ENCODE results near the gene MNAT1. TPM values are rescaled to one million over a fixed set of nuclear protein-coding genes. Genes with fewer than 3 reads are reported as not detected.

The MNAT1 gene
- total and polyA plus RNA-seq, 9 of the 15 experiments (the other 6 are each of a cell fraction or from before 2014, with no cell fraction given) = 37.8 to 83.3 (median 60.4) TPM

- no peak for TF ChIP-seq BCL6 (CRISPR knock-in tag; IDR thresholded peaks at IDR 0.05)
Observed at GRCh38 chr14:60956632-60957031, 222.1 kb downstream of the MNAT1 start (continued).

- FAIRE-seq (no peak), ATAC-seq (no peak), DNase-seq (ENCODE audit: extremely low read depth in 1 of 4, low spot score in 3 of 4) (no peak)
- in situ Hi-C loops (cut with MboI) = no loop called here
- H3K9me3 ChIP-seq (replicated peaks; ENCODE audit: control insufficient read depth, insufficient read depth, low read depth, low read length) = no peaks in the 10 kb centered on the region
- no peaks in the 10 kb centered on the region for H3K9me1 ChIP-seq (ENCODE audit: control insufficient read depth, insufficient read depth, low read length)
- ChIA-PET CTCF (ENCODE audit: low intra/inter-chr PET ratio) (no interaction called here), POLR2A (interaction anchor here (1.2 kb wide), 1 partner anchor 15 kb away, joined by 3 read pairs; no protein-coding TSS in a partner anchor)
- H3K4me3 ChIP-seq = no peak overlapping the region
- peaks cover 0 to 4% of the 10 kb centered on the region in 2 experiments; a peak in 1 of 5 replicates for H3K4me1 ChIP-seq (replicated peaks in 1 of 2; ENCODE audit: control insufficient read depth in 2 of 2, insufficient read depth in 2 of 2, low read length in 2 of 2)
- H3K9ac ChIP-seq (ENCODE audit: insufficient read depth in 1 of 2, low read depth in 2 of 2, low read length in 2 of 2) = no peak overlapping the region
- no peak overlapping the region for H3K4me2 ChIP-seq (ENCODE audit: insufficient read depth, low read length)
- H3K27me3 ChIP-seq (ENCODE audit: control insufficient read depth in 2 of 2, insufficient read depth in 2 of 2, low read length in 2 of 2) = no peaks in the 10 kb centered on the region
- no peak overlapping the region for H2AFZ ChIP-seq (ENCODE audit: low read depth, low read length)
- no peaks in the 10 kb centered on the region for H3K36me3 ChIP-seq (ENCODE audit: control insufficient read depth, insufficient read depth, low read length)
- TF ChIP-seq NELFE (IDR thresholded peaks at IDR 0.05; ENCODE audit: insufficient read depth, insufficient read length) (no peak), EHMT2 (IDR thresholded peaks at IDR 0.05) (no peak), FOXJ3 (CRISPR knock-in tag; IDR thresholded peaks at IDR 0.05) (no peak), CBX3 (IDR thresholded peaks at IDR 0.05; ENCODE audit: borderline replicate concordance in 1 of 2, low read length in 2 of 2) (0 out of 3 replicates have a peak, but pooled peaks of 1 of the 2 experiments have one; percentile 68)
- intact Hi-C loops (cut with micrococcal nuclease) = no loop called here
- H3K27ac ChIP-seq (ENCODE audit: extremely low read depth, low read depth, low read length) = no peak overlapping the region
- H3K79me2 ChIP-seq (ENCODE audit: control insufficient read depth, insufficient read depth, low read length) = no peaks in the 10 kb centered on the region
- no peaks in the 10 kb centered on the region for H4K20me1 ChIP-seq (replicated peaks; ENCODE audit: control insufficient read depth, insufficient read depth, low read length)
- BruUV-seq (replicated peaks) = no TSS peak
Observed at GRCh38 chr14:60958146-60958545, 223.6 kb downstream of the MNAT1 start.

- BruUV-seq (replicated peaks) = no TSS peak
- H3K9me1 ChIP-seq (ENCODE audit: control insufficient read depth, insufficient read depth, low read length) = no peaks in the 10 kb centered on the region
- H4K20me1 ChIP-seq (replicated peaks; ENCODE audit: control insufficient read depth, insufficient read depth, low read length) = no peaks in the 10 kb centered on the region
- no peaks in the 10 kb centered on the region for H3K36me3 ChIP-seq (ENCODE audit: control insufficient read depth, insufficient read depth, low read length)
- no peaks in the 10 kb centered on the region for H3K27me3 ChIP-seq (ENCODE audit: control insufficient read depth in 2 of 2, insufficient read depth in 2 of 2, low read length in 2 of 2)
- WGBS (ENCODE audit: insufficient coverage, low coverage, missing lambda C conversion rate) = 43% methylated on average over 2 of the region's 2 CpGs
- ATAC-seq (peak; percentile 66; the same call in 1 of the 3 replicates), FAIRE-seq (no peak), DNase-seq (ENCODE audit: extremely low read depth in 1 of 4, low spot score in 3 of 4) (no peak)
- no peaks in the 10 kb centered on the region for H3K79me2 ChIP-seq (ENCODE audit: control insufficient read depth, insufficient read depth, low read length)
- H3K27ac ChIP-seq (ENCODE audit: extremely low read depth, low read depth, low read length) = 0 out of 3 replicates have a peak overlapping the region, but pooled peaks have one; percentile 8
- in situ Hi-C loops (cut with MboI) = no loop called here
- no peak overlapping the region for H2AFZ ChIP-seq (ENCODE audit: low read depth, low read length)
- no peak overlapping the region for H3K4me3 ChIP-seq
- H3K4me2 ChIP-seq (ENCODE audit: insufficient read depth, low read length) = no peak overlapping the region
- H3K4me1 ChIP-seq (replicated peaks in 1 of 2; ENCODE audit: control insufficient read depth in 2 of 2, insufficient read depth in 2 of 2, low read length in 2 of 2) = peaks cover 4 to 5% of the 10 kb centered on the region in 2 experiments; a peak in 3 of 5 replicates
- intact Hi-C loops (cut with micrococcal nuclease) = no loop called here
- no peaks in the 10 kb centered on the region for H3K9me3 ChIP-seq (replicated peaks; ENCODE audit: control insufficient read depth, insufficient read depth, low read depth, low read length)
- CTCF ChIA-PET (ENCODE audit: low intra/inter-chr PET ratio) = no interaction called here
- H3K9ac ChIP-seq (ENCODE audit: insufficient read depth in 1 of 2, low read depth in 2 of 2, low read length in 2 of 2) = no peak overlapping the region
- POLR2A ChIA-PET = no interaction called here
- peak; percentile 74 for TF ChIP-seq PKNOX1 (IDR thresholded peaks at IDR 0.05)
- TF ChIP-seq ZFP91 (CRISPR knock-in tag; IDR thresholded peaks at IDR 0.05) = no peak
Observed at GRCh38 chr14:60963761-60964160, 229.2 kb downstream of the MNAT1 start.

Measured in K562 (cell line).